Esophagus muscularis mucosa (tissue), 4 donors: ENCODE results near the gene NAAA.

Experiments
- EP300 ChIP-seq: sonication (generic); formaldehyde crosslinking; IDR thresholded peaks from one replicate; pipeline ENCODE4 v1.6.1; 2017; ENCODE audit warnings: antibody characterized with exemption
- POLR2AphosphoS5 ChIP-seq, 2 donors: sonication (generic); formaldehyde crosslinking; IDR thresholded peaks; one replicate each; pipeline ENCODE4 v1.6.1; 2017; ENCODE audit warnings: antibody characterized with exemption in 2 of 2
- TF ChIP-seq, protein P1 (sequence below), 3 experiments: fragments of 200-600 bp in 2 of 3; fragments of 450-650 bp in 1 of 3; sonication (generic) in 2 of 3; IDR thresholded peaks; one replicate each; pipeline ENCODE4 v1.5.1; 2017 to 2019; ENCODE audit warnings: antibody characterized with exemption in 3 of 3, mild to moderate bottlenecking in 2 of 3, moderate library complexity in 1 of 3

- TF ChIP-seq, protein P1, sequence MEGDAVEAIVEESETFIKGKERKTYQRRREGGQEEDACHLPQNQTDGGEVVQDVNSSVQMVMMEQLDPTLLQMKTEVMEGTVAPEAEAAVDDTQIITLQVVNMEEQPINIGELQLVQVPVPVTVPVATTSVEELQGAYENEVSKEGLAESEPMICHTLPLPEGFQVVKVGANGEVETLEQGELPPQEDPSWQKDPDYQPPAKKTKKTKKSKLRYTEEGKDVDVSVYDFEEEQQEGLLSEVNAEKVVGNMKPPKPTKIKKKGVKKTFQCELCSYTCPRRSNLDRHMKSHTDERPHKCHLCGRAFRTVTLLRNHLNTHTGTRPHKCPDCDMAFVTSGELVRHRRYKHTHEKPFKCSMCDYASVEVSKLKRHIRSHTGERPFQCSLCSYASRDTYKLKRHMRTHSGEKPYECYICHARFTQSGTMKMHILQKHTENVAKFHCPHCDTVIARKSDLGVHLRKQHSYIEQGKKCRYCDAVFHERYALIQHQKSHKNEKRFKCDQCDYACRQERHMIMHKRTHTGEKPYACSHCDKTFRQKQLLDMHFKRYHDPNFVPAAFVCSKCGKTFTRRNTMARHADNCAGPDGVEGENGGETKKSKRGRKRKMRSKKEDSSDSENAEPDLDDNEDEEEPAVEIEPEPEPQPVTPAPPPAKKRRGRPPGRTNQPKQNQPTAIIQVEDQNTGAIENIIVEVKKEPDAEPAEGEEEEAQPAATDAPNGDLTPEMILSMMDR (IDR thresholded peaks at IDR 0.05): no peak
- TF ChIP-seq POLR2AphosphoS5 (IDR thresholded peaks at IDR 0.05): no peak
- TF ChIP-seq EP300: no peak
These were observed 54.7 kb downstream of the NAAA start for GRCh38 chr4:75886104-75886503.
